Upper lobe of left lung (tissue), 6 donors: ENCODE results near the gene ZNF200. TPM values are rescaled to one million over a fixed set of nuclear protein-coding genes. Genes with fewer than 3 reads are reported as not detected.
A peak's percentile ranks its signal among the peaks of the same experiment; 100 is the strongest.
"Not testable (repeated sequence)": the region's sequence is repeated elsewhere in the genome, so short reads cannot be mapped to it uniquely, and the experiment has no call there.

Experiments
- ATAC-seq, 2 donors: fragments of 200-7000 bp; cut with Tn5 transposase; one replicate each; pipeline ENCODE4 v1.9.1; 2022; ENCODE audit warnings: mild to moderate bottlenecking in 2 of 2, moderate library complexity in 2 of 2; ENCODE audit not compliant: low FRiP score in 2 of 2
- DNase-seq, 2 donors: peaks; one replicate each; pipeline ENCODE4 v3.0.0-alpha.2; 2019 to 2020
- H3K27ac ChIP-seq, 4 donors: fragments of 200-600 bp; sonication (generic); one replicate each; pipeline ENCODE4 v1.5.1; 2016 to 2019
- H3K27me3 ChIP-seq, 4 donors: fragments of 200-600 bp; sonication (generic); one replicate each; pipeline ENCODE4 v1.5.1; 2017 to 2019
- H3K36me3 ChIP-seq, 4 donors: fragments of 200-600 bp; sonication (generic); one replicate each; pipeline ENCODE4 v1.5.1; 2016 to 2019
- H3K4me1 ChIP-seq, 4 donors: fragments of 200-600 bp; sonication (generic); one replicate each; pipeline ENCODE4 v1.5.1; 2018 to 2019
- H3K4me3 ChIP-seq, 4 donors: fragments of 200-600 bp; sonication (generic); one replicate each; pipeline ENCODE4 v1.5.1; 2017 to 2019; ENCODE audit warnings: mild to moderate bottlenecking in 2 of 4, moderate library complexity in 1 of 4
- H3K9me3 ChIP-seq, 4 donors: fragments of 200-600 bp; sonication (generic); one replicate each; pipeline ENCODE4 v1.5.1; 2018 to 2019
- EP300 ChIP-seq, 4 donors: sonication (generic); formaldehyde crosslinking; IDR thresholded peaks; one replicate each; pipeline ENCODE4 v1.5.1; 2017; ENCODE audit warnings: antibody characterized with exemption in 4 of 4, control low read depth in 2 of 4
- POLR2A ChIP-seq, 4 donors: fragments of 450-650 bp; IDR thresholded peaks; one replicate each; pipeline ENCODE4 v1.5.1; 2016 to 2017; ENCODE audit warnings: antibody characterized with exemption in 4 of 4, mild to moderate bottlenecking in 2 of 4
- POLR2AphosphoS5 ChIP-seq, 2 donors: sonication (generic); formaldehyde crosslinking; IDR thresholded peaks; one replicate each; pipeline ENCODE4 v1.5.1; 2017; ENCODE audit warnings: antibody characterized with exemption in 2 of 2
- WGBS, 2 donors: methylation state at CpG; one replicate each; pipeline ENCODE4 v1.1.5; 2017 to 2018; 5-methylcytosine and 5-hydroxymethylcytosine counted together
- total RNA-seq, 6 donors: library from RNA; depleted of rRNA in 4 of 6; stranded (reverse); fragments of >200 nt in 4 of 6; gene quantifications; one replicate each; pipeline versions ENCODE4 v1.1.0 to v1.2.1, GENCODE V29; 2016 to 2021
- TF ChIP-seq, protein P1 (sequence below), 6 experiments: fragments of 450-650 bp in 4 of 6; fragments of 200-600 bp in 2 of 6; sonication (generic) in 2 of 6; IDR thresholded peaks; one replicate each; pipeline ENCODE4 v1.5.1; 2016 to 2019; ENCODE audit warnings: antibody characterized with exemption in 6 of 6
- donor health status: DM: no; HTN: no; CAD: no; lungs with moderate emphysema.
- donor health status: DM: no; HTN: yes; CAD: no; lungs with severe emphysema.

The ZNF200 gene
- total RNA-seq, 6 donors from 2014 or later, result 6.4 to 9.5 (median 7.8) TPM

DNA sequence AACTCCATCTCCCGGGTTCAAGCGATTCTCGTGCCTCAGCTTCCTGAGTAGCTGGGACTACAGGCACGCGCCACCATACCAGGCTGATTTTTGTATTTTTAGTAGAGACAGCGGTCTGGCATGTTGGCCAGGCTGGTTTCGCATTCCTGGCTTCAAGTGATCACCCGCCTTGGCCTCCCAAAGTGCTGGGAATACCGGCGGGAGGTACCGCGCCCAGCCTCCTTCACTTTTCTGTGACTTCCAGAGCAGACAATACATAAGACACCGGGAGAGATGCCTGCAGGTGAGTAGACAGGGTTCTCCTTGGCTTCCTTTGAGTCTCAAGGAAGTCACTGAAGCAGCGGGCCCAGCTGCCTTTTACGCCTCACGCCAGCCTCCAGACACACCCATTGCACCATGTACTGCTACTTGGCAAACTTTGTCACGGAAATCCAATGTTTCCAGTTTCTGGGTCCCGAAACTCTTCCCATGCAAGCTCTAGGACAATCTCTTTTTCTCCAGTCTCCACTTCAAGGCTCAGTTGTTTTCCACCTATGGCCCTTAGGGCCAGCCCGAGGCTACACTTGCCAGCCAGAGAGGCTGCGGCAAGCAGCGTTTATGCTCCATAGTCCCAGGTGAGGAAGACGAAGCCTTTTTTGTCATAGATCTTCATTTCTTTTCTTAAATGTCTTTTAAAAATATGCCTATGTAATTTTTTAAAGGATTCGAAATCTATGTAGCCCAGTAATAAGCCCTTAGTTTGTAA, 47.8 kb downstream of the ZNF200 start:
- DNase-seq, result no peak
- H3K27ac ChIP-seq, result no peak overlapping the region
- H3K9me3 ChIP-seq, result no peaks in the 10 kb centered on the region
- TF ChIP-seq, protein P1, sequence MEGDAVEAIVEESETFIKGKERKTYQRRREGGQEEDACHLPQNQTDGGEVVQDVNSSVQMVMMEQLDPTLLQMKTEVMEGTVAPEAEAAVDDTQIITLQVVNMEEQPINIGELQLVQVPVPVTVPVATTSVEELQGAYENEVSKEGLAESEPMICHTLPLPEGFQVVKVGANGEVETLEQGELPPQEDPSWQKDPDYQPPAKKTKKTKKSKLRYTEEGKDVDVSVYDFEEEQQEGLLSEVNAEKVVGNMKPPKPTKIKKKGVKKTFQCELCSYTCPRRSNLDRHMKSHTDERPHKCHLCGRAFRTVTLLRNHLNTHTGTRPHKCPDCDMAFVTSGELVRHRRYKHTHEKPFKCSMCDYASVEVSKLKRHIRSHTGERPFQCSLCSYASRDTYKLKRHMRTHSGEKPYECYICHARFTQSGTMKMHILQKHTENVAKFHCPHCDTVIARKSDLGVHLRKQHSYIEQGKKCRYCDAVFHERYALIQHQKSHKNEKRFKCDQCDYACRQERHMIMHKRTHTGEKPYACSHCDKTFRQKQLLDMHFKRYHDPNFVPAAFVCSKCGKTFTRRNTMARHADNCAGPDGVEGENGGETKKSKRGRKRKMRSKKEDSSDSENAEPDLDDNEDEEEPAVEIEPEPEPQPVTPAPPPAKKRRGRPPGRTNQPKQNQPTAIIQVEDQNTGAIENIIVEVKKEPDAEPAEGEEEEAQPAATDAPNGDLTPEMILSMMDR (IDR thresholded peaks at IDR 0.05), result no peak
- TF ChIP-seq POLR2A (IDR thresholded peaks at IDR 0.05) (no peak), EP300 (IDR thresholded peaks at IDR 0.05) (no peak), POLR2AphosphoS5 (IDR thresholded peaks at IDR 0.05) (no peak)
- H3K27me3 ChIP-seq, result peaks cover 1 to 80% (median 52%) of the 10 kb centered on the region in 4 donors
- peaks cover 26 to 37% (median 31%) of the 10 kb centered on the region in 4 donors for H3K4me1 ChIP-seq
- no peak for ATAC-seq
- H3K36me3 ChIP-seq, result no peaks in the 10 kb centered on the region
- 77 to 82% methylated on average over 23 of the region's 23 CpGs for WGBS, 2 donors
- H3K4me3 ChIP-seq, result no peak overlapping the region

DNA sequence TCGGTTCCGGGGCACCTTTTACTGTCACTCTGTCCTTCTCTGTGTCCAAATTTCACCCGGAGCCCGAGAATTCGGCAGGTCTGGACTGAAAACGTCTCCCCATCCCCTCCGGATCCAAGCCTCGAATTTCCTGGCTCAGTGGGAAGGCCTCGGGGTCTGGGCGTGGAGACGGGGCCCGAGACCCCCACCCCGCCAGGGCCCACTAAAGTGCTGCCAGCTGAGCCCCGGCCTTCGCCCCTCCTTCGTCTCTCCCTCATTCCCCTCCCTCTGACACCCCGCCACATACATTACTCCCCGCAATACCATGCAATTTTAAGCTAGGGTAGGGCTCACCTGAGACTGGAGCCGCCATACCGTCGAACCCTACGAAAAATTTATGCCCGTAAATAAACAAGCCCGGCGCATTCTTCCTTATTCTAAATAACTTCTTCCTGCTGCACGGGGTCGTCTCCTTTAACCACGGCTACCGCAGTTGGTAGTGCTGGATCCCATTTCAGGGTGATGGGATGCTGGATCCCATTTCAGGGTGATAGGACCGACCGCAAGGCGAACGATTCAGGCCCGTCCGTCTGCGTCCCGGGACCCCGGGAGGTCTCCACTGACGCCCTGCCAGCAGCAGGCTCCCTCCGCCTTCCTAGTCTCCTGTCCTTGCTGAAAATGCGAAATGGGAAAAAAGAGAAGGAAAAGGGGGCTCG, 51.4 kb downstream of the ZNF200 start:
- no peak for ATAC-seq
- no peaks in the 10 kb centered on the region for H3K9me3 ChIP-seq
- peak overlapping the region in 3 of 4 donors; percentile 19 to 43 (median 39) for H3K4me3 ChIP-seq
- no peak for TF ChIP-seq EP300 (IDR thresholded peaks at IDR 0.05)
- TF ChIP-seq POLR2A (IDR thresholded peaks at IDR 0.05), result no peak
- no peak for TF ChIP-seq POLR2AphosphoS5 (IDR thresholded peaks at IDR 0.05)
- TF ChIP-seq, protein P1 (IDR thresholded peaks at IDR 0.05), result peak in 1 of 6 experiments; percentile 2
- H3K36me3 ChIP-seq, result no peaks in the 10 kb centered on the region
- H3K27me3 ChIP-seq, result peaks cover 0 to 63% (median 27%) of the 10 kb centered on the region in 4 donors
- no peak overlapping the region for H3K27ac ChIP-seq
- H3K4me1 ChIP-seq, result peaks cover 17 to 25% (median 20%) of the 10 kb centered on the region in 4 donors
- WGBS, 2 donors, result 5 to 7% methylated on average over 26 to 42 of the region's 42 CpGs
- peak in 1 of 2 donors; percentile 50 for DNase-seq

DNA sequence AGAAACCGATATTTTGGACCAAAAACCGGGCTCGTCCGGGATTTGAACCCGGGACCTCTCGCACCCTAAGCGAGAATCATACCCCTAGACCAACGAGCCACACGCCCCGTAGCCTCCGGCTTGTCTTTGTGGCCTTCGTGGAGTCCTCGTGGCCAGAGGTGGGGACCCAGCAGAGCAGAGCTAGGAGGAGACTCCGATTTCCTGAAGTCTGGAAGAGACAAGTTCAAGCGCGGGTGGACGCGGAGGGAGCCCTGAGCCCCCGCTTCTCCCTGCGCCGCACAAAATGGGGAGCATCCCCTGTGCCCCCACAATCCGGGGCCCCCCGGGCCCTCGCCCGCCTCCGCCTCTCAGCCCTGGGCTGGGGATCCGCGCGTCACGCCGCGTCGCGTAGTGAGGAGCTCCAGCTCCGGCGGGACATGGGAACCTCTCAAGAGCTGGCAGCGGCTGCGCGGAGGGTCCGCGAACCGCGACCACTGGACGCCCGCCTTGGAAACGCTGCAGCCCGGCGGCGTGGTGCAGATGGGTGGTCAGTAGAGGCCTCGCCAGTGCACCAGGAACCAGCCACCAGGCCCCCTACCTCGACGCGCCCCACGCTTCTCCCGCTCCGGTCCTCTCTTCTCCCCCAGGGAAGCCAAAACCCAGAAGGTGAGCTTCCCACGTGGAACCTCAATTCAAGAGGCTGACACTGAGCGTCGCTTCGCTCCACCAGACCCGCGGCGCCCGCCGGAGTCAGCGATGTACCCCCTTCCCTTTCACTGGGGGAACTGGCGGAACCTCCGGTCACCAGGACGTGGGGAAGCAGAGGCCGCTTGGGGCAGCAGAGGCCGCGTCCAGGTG, 52.1 kb downstream of the ZNF200 start:
- ATAC-seq, result peak; percentile 69 to 71
- Histone ChIP-seq H3K27me3 (peaks cover 0 to 57% (median 23%) of the 10 kb centered on the region in 4 donors), H3K4me3 (peak overlapping the region in 3 of 4 donors; percentile 19 to 43 (median 39))

DNA sequence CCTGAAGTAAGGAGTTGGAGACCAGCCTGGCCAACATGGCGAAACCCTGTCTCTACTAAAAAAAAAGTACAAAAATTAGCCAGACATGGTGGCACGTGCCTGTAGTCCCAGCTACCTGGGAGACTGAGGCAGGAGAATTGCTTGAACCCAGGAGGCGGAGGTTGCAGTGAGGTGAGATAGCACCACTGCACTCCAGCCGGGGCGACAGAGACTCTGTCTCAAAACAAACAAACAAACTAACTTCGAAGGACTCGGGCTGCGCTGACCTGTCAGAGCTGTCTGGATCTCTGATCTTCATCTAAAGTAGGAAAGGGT, 52.7 kb downstream of the ZNF200 start:
- H3K9me3 ChIP-seq, H3K27ac ChIP-seq, DNase-seq, ATAC-seq, H3K36me3 ChIP-seq: not testable (repeated sequence)
- H3K4me1 ChIP-seq, result peaks cover 13 to 18% (median 14%) of the 10 kb centered on the region in 4 donors
- H3K27me3 ChIP-seq, result peaks cover 0 to 55% (median 23%) of the 10 kb centered on the region in 4 donors
- WGBS, 2 donors, result 32 to 40% methylated on average over 8 of the region's 8 CpGs
- H3K4me3 ChIP-seq, result peak overlapping the region in 1 of 4 donors; percentile 43

More for the DNA sequence above, 52.1 kb downstream of the ZNF200 start:
- no peak for TF ChIP-seq POLR2A (IDR thresholded peaks at IDR 0.05)
- TF ChIP-seq, protein P1 (IDR thresholded peaks at IDR 0.05), result peak in 4 of 6 experiments; percentile 25 to 41 (median 30)
- Histone ChIP-seq H3K9me3 (no peaks in the 10 kb centered on the region), H3K36me3 (no peaks in the 10 kb centered on the region), H3K4me1 (peaks cover 13 to 18% (median 14%) of the 10 kb centered on the region in 4 donors), H3K27ac (no peak overlapping the region)
- peak; percentile 57 to 86 for DNase-seq
- 3% methylated on average over 63 of the region's 72 CpGs; no CpG with 5 or more reads in 1 of the 2 donors for WGBS, 2 donors

DNA sequence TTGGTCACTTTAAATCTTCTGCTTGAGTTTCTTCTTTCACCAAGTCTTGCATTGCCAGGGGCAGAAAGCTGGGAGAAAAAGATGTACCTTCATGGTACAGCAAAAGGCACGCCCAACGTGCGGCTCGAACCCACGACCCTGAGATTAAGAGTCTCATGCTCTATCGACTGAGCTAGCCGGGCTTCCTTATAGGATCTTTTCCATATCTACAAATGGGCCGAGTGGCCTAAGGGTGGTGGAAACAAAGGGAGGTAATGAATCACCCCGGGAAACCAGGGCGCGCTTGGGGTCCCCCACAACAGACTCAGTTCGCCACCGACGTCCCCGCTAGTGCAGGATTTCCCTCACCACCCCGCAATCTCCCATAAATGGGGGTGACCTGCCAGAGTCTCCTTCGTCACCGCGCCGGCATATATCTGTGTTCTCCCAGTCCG, 54.5 kb downstream of the ZNF200 start:
- DNase-seq, result no peak
- no peak for TF ChIP-seq EP300 (IDR thresholded peaks at IDR 0.05)
- H3K36me3 ChIP-seq, result no peaks in the 10 kb centered on the region
- no peak overlapping the region for H3K4me3 ChIP-seq
- no peak for ATAC-seq
- H3K27me3 ChIP-seq, result peaks cover 0 to 55% (median 23%) of the 10 kb centered on the region in 4 donors
- no peak overlapping the region for H3K27ac ChIP-seq
- WGBS, 2 donors, result 46 to 55% methylated on average over 6 to 21 of the region's 21 CpGs
- no peaks in the 10 kb centered on the region for H3K9me3 ChIP-seq
- peaks cover 13 to 19% (median 15%) of the 10 kb centered on the region in 4 donors for H3K4me1 ChIP-seq
